Measurements from ENCODE around the gene FYN. TPM values are rescaled to one million over a fixed set of nuclear protein-coding genes. Genes with fewer than 3 reads are reported as not detected.

Gene FYN
- total and polyA plus RNA-seq, 2 experiments from 2014 or later: 58.6 to 166 TPM

DNA sequence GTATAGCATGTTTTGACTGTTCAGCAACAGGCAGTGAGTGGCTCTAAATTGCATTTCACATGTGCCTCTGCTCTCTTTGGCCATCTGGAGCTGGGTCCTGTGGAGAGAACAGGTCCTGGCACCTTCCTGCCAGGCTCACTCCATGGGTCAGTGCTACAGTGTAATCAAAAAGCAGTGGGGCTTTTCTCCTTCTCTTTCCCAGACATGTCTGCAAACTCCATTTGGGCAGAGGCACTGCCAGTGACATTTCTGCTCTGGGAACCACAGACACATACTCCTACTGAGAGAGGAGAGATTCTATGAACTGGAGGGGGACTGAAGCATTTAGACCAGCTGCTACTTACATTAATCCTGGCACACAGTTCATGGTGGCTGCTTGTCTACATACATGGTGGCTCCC lies 199.3 kb downstream of the FYN start:
- Histone ChIP-seq H2AFZ (no peak overlapping the region), H3K79me2 (ENCODE audit: insufficient read depth) (no peaks in the 10 kb centered on the region), H3K36me3 (ENCODE audit: low read depth) (peaks cover 44% of the 10 kb centered on the region; the same call in 1 of the 2 replicates), H3K4me2 (ENCODE audit: unreplicated experiment) (no peak overlapping the region), H3K9me2 (ENCODE audit: insufficient read depth) (no peaks in the 10 kb centered on the region), H4K20me1 (ENCODE audit: insufficient read depth) (no peaks in the 10 kb centered on the region), H3K9me3 (ENCODE audit: low read depth) (no peaks in the 10 kb centered on the region), H3F3A (ENCODE audit: insufficient read depth) (no peaks in the 10 kb centered on the region), H3K27ac (no peak overlapping the region), H3K27me3 (replicated peaks; ENCODE audit: insufficient read depth) (no peaks in the 10 kb centered on the region), H3K4me1 (ENCODE audit: insufficient read depth) (no peaks in the 10 kb centered on the region), H3K9ac (no peak overlapping the region), H3K4me3 (no peak overlapping the region)
- TF ChIP-seq EZH2phosphoT487 (IDR thresholded peaks at IDR 0.05; ENCODE audit: insufficient read depth, low read depth) (no peak), EZH2 (IDR thresholded peaks at IDR 0.05; ENCODE audit: insufficient read depth, poor library complexity, severe bottlenecking) (no peak)
- no peak for DNase-seq
- in situ Hi-C loops (cut with MboI): no loop called here

GRCh38 chr6:111673532-111673931 lies 199.7 kb downstream of the FYN start:
- H3K27ac ChIP-seq: no peak overlapping the region
- no peak overlapping the region for H2AFZ ChIP-seq
- no peaks in the 10 kb centered on the region for H3K27me3 ChIP-seq (replicated peaks; ENCODE audit: insufficient read depth)
- H3K9ac ChIP-seq: no peak overlapping the region
- H3K79me2 ChIP-seq (ENCODE audit: insufficient read depth): no peaks in the 10 kb centered on the region
- H3F3A ChIP-seq (ENCODE audit: insufficient read depth): no peaks in the 10 kb centered on the region
- H3K4me2 ChIP-seq (ENCODE audit: unreplicated experiment): no peak overlapping the region
- no peaks in the 10 kb centered on the region for H3K9me2 ChIP-seq (ENCODE audit: insufficient read depth)
- in situ Hi-C loops (cut with MboI): no loop called here
- no peak overlapping the region for H3K4me3 ChIP-seq
- no peaks in the 10 kb centered on the region for H3K4me1 ChIP-seq (ENCODE audit: insufficient read depth)
- H3K9me3 ChIP-seq (ENCODE audit: low read depth): no peaks in the 10 kb centered on the region
- no peak for TF ChIP-seq EZH2 (IDR thresholded peaks at IDR 0.05; ENCODE audit: insufficient read depth, poor library complexity, severe bottlenecking)
- TF ChIP-seq EZH2phosphoT487 (IDR thresholded peaks at IDR 0.05; ENCODE audit: insufficient read depth, low read depth): no peak
- no peaks in the 10 kb centered on the region for H4K20me1 ChIP-seq (ENCODE audit: insufficient read depth)
- no peak for DNase-seq
- 84 to 85% methylated on average over 8 of the region's 8 CpGs for WGBS, 2 experiments (ENCODE audit: low coverage in 1 of 2, low lambda C conversion rate in 2 of 2, missing lambda C conversion rate in 2 of 2)
- H3K36me3 ChIP-seq (ENCODE audit: low read depth): peaks cover 44% of the 10 kb centered on the region; the same call in 1 of the 2 replicates

DNA sequence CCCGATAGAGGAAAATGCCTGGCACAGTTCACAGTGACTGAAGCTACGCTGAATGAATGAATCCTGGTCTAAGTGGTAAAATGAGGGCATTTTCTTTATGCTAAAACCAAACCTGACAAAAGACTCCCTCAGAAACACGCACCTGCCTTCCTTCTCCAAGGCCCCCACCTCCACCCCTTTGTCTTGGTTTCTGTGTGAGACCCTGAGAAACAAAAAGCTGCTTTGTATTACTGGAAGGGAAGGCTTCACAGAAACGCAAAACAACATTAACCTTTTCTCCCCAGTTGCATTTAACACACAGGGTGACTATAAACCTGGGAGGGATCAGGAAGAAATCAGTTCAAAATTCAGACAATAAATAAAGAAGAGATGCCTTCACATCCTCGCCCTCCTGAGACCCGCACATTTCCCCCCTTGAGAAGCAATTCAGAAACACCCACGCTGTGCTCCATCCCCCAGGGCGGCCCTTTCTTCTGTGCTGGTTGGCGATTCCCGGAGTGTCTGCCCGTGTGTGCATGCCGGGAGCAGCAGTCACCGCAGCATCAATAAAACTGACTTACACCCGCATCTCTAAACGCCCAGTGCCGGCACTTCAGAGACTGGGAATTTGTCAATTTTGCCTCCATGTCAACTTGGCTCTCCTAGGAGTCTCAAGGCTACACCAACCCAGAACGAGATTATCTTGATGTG lies 200.3 kb downstream of the FYN start:
- Histone ChIP-seq H3K9ac (no peak overlapping the region), H3K4me2 (ENCODE audit: unreplicated experiment) (no peak overlapping the region), H3K4me1 (ENCODE audit: insufficient read depth) (no peaks in the 10 kb centered on the region), H3K27me3 (replicated peaks; ENCODE audit: insufficient read depth) (no peaks in the 10 kb centered on the region), H3K27ac (no peak overlapping the region), H3K9me2 (ENCODE audit: insufficient read depth) (no peaks in the 10 kb centered on the region), H3K36me3 (ENCODE audit: low read depth) (peaks cover 47% of the 10 kb centered on the region; the same call in 1 of the 2 replicates), H3F3A (ENCODE audit: insufficient read depth) (no peaks in the 10 kb centered on the region), H3K79me2 (ENCODE audit: insufficient read depth) (no peaks in the 10 kb centered on the region), H3K9me3 (ENCODE audit: low read depth) (no peaks in the 10 kb centered on the region), H2AFZ (no peak overlapping the region), H3K4me3 (no peak overlapping the region), H4K20me1 (ENCODE audit: insufficient read depth) (no peaks in the 10 kb centered on the region)
- no peak for DNase-seq
- in situ Hi-C loops (cut with MboI): no loop called here
- 81 to 82% methylated on average over 17 of the region's 17 CpGs for WGBS, 2 experiments (ENCODE audit: low coverage in 1 of 2, low lambda C conversion rate in 2 of 2, missing lambda C conversion rate in 2 of 2)
- TF ChIP-seq EZH2phosphoT487 (IDR thresholded peaks at IDR 0.05; ENCODE audit: insufficient read depth, low read depth): no peak
- no peak for TF ChIP-seq EZH2 (IDR thresholded peaks at IDR 0.05; ENCODE audit: insufficient read depth, poor library complexity, severe bottlenecking)

DNA sequence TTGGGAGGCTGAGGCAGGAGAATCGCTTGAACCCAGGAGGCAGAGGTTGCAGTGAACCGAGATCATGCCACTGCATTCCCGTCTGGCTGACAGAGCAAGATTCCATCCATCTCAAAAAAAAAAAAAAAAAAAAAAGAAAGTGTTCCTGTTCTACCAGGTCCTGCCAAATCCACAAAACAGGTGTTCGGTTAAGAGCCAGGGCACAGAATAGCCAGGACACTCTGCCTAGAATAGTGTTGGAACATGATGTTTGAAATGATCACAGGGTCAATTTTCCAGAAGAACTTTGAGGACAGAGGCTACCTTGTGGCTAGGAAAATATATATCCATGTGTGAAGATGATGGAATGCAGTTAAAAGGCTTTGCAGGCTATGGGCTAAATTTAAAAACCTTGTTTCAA lies 203.9 kb downstream of the FYN start:
- Histone ChIP-seq H3K79me2 (ENCODE audit: insufficient read depth) (no peaks in the 10 kb centered on the region), H3K9me3 (ENCODE audit: low read depth) (no peaks in the 10 kb centered on the region), H3K36me3 (ENCODE audit: low read depth) (peaks cover 31% of the 10 kb centered on the region; the same call in 1 of the 2 replicates), H2AFZ (no peak overlapping the region), H3K9ac (no peak overlapping the region), H3K4me3 (no peak overlapping the region), H3K4me2 (ENCODE audit: unreplicated experiment) (no peak overlapping the region), H3F3A (ENCODE audit: insufficient read depth) (peaks cover 8% of the 10 kb centered on the region; the same call in 1 of the 2 replicates), H4K20me1 (ENCODE audit: insufficient read depth) (no peaks in the 10 kb centered on the region), H3K27ac (no peak overlapping the region), H3K4me1 (ENCODE audit: insufficient read depth) (peaks cover 14% of the 10 kb centered on the region), H3K9me2 (ENCODE audit: insufficient read depth) (no peaks in the 10 kb centered on the region), H3K27me3 (replicated peaks; ENCODE audit: insufficient read depth) (no peaks in the 10 kb centered on the region)
- no peak for DNase-seq
- 98 to 100% methylated on average over 4 of the region's 4 CpGs for WGBS, 2 experiments (ENCODE audit: low coverage in 1 of 2, low lambda C conversion rate in 2 of 2, missing lambda C conversion rate in 2 of 2)
- TF ChIP-seq EZH2 (IDR thresholded peaks at IDR 0.05; ENCODE audit: insufficient read depth, poor library complexity, severe bottlenecking): no peak
- TF ChIP-seq EZH2phosphoT487 (IDR thresholded peaks at IDR 0.05; ENCODE audit: insufficient read depth, low read depth): no peak
- in situ Hi-C loops (cut with MboI): no loop called here
